Ishikawa (cell line): ENCODE data around the gene MORF4L1.

Experiments
- CEBPB ChIP-seq: IDR thresholded peaks from 2 replicates; pipeline ENCODE4 v1.6.1; 2012
- CREB1 ChIP-seq: IDR thresholded peaks from 2 replicates; pipeline ENCODE4 v1.6.1; 2012; ENCODE audit warnings: low read depth
- EGR1 ChIP-seq: IDR thresholded peaks from 2 replicates; pipeline ENCODE4 v1.6.1; 2012
- EP300 ChIP-seq: IDR thresholded peaks from 2 replicates; pipeline ENCODE4 v1.6.1; 2012; ENCODE audit warnings: borderline replicate concordance
- RAD21 ChIP-seq: IDR thresholded peaks from 2 replicates; pipeline ENCODE4 v1.6.1; 2012; ENCODE audit warnings: low read depth
- TAF1 ChIP-seq: IDR thresholded peaks from 2 replicates; pipeline ENCODE4 v1.6.1; 2012; ENCODE audit warnings: low read depth, mild to moderate bottlenecking
- TCF12 ChIP-seq: IDR thresholded peaks from 2 replicates; pipeline ENCODE4 v1.6.1; 2012; ENCODE audit warnings: low read depth
- TEAD4 ChIP-seq: IDR thresholded peaks from 2 replicates; pipeline ENCODE4 v1.6.1; 2012
- YY1 ChIP-seq: IDR thresholded peaks from 2 replicates; pipeline ENCODE4 v1.6.1; 2012; ENCODE audit warnings: low read depth
- ZBTB7A ChIP-seq: IDR thresholded peaks from 2 replicates; pipeline ENCODE4 v1.6.1; 2012; ENCODE audit warnings: low read depth
- TF ChIP-seq, protein P1 (sequence below): IDR thresholded peaks from 2 replicates; pipeline ENCODE4 v1.6.1; 2012; ENCODE audit warnings: low read depth, mild to moderate bottlenecking
- TF ChIP-seq, protein P2 (sequence below): IDR thresholded peaks from 2 replicates; pipeline ENCODE4 v1.6.1; 2012
- TF ChIP-seq, protein P3 (sequence below): IDR thresholded peaks from 2 replicates; pipeline ENCODE4 v1.6.1; 2012

DNA sequence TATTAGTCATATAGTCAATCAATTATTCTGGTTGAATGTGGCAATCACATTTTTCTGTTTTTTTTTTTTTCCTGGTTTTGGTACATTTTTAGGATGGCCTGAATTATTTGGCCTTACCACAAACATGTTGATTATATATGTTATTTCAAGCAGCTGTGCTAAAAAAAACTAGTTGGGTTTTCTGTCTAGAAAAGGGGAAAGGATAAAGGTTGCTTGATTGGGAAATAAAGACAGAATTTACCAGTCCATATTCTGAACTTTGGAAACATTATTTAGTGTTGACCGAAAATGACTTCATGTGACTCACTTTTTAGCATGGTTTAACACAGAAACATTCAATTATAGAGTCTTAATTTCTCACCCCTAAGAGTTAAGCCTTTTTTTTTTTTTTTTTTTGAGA, 8.1 kb downstream of the MORF4L1 start:
- no peak for TF ChIP-seq TAF1
- no peak for TF ChIP-seq EP300
- TF ChIP-seq TCF12, result no peak
- TF ChIP-seq ZBTB7A, result no peak
- TF ChIP-seq, protein P1, sequence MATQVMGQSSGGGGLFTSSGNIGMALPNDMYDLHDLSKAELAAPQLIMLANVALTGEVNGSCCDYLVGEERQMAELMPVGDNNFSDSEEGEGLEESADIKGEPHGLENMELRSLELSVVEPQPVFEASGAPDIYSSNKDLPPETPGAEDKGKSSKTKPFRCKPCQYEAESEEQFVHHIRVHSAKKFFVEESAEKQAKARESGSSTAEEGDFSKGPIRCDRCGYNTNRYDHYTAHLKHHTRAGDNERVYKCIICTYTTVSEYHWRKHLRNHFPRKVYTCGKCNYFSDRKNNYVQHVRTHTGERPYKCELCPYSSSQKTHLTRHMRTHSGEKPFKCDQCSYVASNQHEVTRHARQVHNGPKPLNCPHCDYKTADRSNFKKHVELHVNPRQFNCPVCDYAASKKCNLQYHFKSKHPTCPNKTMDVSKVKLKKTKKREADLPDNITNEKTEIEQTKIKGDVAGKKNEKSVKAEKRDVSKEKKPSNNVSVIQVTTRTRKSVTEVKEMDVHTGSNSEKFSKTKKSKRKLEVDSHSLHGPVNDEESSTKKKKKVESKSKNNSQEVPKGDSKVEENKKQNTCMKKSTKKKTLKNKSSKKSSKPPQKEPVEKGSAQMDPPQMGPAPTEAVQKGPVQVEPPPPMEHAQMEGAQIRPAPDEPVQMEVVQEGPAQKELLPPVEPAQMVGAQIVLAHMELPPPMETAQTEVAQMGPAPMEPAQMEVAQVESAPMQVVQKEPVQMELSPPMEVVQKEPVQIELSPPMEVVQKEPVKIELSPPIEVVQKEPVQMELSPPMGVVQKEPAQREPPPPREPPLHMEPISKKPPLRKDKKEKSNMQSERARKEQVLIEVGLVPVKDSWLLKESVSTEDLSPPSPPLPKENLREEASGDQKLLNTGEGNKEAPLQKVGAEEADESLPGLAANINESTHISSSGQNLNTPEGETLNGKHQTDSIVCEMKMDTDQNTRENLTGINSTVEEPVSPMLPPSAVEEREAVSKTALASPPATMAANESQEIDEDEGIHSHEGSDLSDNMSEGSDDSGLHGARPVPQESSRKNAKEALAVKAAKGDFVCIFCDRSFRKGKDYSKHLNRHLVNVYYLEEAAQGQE, result no peak
- TF ChIP-seq, protein P2, sequence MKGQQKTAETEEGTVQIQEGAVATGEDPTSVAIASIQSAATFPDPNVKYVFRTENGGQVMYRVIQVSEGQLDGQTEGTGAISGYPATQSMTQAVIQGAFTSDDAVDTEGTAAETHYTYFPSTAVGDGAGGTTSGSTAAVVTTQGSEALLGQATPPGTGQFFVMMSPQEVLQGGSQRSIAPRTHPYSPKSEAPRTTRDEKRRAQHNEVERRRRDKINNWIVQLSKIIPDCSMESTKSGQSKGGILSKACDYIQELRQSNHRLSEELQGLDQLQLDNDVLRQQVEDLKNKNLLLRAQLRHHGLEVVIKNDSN, result no peak
- TF ChIP-seq RAD21, result no peak
- no peak for TF ChIP-seq CEBPB
- TF ChIP-seq YY1, result no peak
- no peak for TF ChIP-seq TEAD4
- TF ChIP-seq, protein P3, sequence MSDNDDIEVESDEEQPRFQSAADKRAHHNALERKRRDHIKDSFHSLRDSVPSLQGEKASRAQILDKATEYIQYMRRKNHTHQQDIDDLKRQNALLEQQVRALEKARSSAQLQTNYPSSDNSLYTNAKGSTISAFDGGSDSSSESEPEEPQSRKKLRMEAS, result no peak
- TF ChIP-seq CREB1, result no peak
- TF ChIP-seq EGR1, result no peak
